ENCODE data around the gene PNMA1. TPM values are rescaled to one million over a fixed set of nuclear protein-coding genes. Genes with fewer than 3 reads are reported as not detected.

Gene PNMA1
- total and polyA plus RNA-seq, 9 of the 15 experiments (the other 6 are each of a cell fraction or from before 2014, with no cell fraction given): 1.7 to 26.4 (median 8.7) TPM

DNA sequence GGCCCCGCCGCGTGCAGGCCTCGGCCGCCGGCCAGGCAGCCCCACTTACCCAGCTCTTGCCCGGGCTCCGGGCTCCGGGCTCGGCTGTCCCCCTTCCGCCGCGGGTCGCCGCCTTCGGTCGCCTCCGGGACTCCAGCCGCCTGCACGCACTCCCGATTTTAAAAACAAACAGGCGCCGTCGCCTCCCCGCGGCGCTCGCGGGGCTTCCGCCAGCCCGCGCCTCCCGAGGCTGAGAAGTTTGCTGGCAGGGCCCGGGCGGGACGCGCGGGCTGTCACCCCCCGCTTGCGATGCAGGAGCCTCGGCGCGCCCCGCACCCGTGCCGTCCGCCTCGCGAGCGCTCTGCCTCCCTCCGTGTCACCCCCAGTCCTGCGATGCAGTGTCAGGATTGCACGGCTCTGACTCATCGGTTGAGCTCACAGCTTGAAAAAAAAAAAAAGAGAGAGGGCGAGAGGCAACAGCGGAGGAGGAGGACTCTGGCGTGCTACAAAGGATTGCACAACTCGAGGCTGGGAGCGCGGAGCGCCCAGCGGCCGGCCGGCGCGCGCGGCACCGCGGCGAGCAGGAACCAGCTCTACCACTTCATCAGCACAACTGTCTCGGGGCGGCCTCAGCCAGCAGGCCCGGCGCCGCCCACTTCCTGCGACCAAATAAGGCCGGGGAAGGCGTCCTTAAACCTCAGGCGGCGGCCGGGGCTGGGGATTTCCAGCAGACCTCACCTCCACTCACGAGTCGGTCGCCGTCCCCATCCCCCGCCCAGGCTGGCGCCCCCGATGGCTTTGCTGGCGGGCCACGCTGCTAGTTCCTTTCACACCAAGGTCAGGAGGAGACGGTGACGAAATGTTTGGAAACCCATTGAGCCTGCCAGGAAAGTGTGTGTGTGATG lies 45.8 kb upstream of the PNMA1 start (continued):
- TF ChIP-seq, protein P1, sequence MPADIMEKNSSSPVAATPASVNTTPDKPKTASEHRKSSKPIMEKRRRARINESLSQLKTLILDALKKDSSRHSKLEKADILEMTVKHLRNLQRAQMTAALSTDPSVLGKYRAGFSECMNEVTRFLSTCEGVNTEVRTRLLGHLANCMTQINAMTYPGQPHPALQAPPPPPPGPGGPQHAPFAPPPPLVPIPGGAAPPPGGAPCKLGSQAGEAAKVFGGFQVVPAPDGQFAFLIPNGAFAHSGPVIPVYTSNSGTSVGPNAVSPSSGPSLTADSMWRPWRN (IDR thresholded peaks at IDR 0.05; ENCODE audit: low read depth): peak; percentile 59; the same call in 1 of the 2 replicates
- TF ChIP-seq DDX20 (tag; IDR thresholded peaks at IDR 0.05; ENCODE audit: low read depth) (no peak), MAFG (tag; conservative IDR thresholded peaks at IDR 0.05) (no peak), BACH1 (tag; IDR thresholded peaks at IDR 0.05) (no peak; the same call in 1 of the 2 replicates), ATF7 (IDR thresholded peaks at IDR 0.05) (peak; percentile 88), CHCHD3 (CRISPR knock-in tag; IDR thresholded peaks at IDR 0.05) (no peak), RCOR1 (IDR thresholded peaks at IDR 0.05; ENCODE audit: borderline replicate concordance in 1 of 2, low read depth in 2 of 2, low read length in 2 of 2) (peak in 1 of 2 experiments; percentile 39; a peak in 1 of 4 replicates), YY1 (IDR thresholded peaks at IDR 0.05; ENCODE audit: borderline replicate concordance in 1 of 3, control insufficient read depth in 1 of 3, extremely low read depth in 1 of 3, insufficient read depth in 3 of 3, insufficient read length in 1 of 3, insufficient replicate concordance in 2 of 3, low read depth in 1 of 3, low read length in 2 of 3) (peak in 2 of 3 experiments; percentile 14 to 63), ZNF589 (CRISPR knock-in tag; IDR thresholded peaks at IDR 0.05; ENCODE audit: low read depth) (peak; percentile 81), SAFB2 (IDR thresholded peaks at IDR 0.05; ENCODE audit: borderline replicate concordance, low read depth, low read length, severe bottlenecking) (no peak), ZKSCAN1 (IDR thresholded peaks at IDR 0.05; ENCODE audit: low read depth, low read length) (no peak), OTX1 (CRISPR knock-in tag; IDR thresholded peaks at IDR 0.05) (no peak), ESRRA (IDR thresholded peaks at IDR 0.05; ENCODE audit: borderline replicate concordance, low read depth) (peak; percentile 94), WHSC1 (IDR thresholded peaks at IDR 0.05; ENCODE audit: low read length) (no peak)
- TF ChIP-seq, protein P2, sequence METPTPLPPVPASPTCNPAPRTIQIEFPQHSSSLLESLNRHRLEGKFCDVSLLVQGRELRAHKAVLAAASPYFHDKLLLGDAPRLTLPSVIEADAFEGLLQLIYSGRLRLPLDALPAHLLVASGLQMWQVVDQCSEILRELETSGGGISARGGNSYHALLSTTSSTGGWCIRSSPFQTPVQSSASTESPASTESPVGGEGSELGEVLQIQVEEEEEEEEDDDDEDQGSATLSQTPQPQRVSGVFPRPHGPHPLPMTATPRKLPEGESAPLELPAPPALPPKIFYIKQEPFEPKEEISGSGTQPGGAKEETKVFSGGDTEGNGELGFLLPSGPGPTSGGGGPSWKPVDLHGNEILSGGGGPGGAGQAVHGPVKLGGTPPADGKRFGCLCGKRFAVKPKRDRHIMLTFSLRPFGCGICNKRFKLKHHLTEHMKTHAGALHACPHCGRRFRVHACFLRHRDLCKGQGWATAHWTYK (CRISPR knock-in tag; IDR thresholded peaks at IDR 0.05): no peak
- TF ChIP-seq, protein P3, sequence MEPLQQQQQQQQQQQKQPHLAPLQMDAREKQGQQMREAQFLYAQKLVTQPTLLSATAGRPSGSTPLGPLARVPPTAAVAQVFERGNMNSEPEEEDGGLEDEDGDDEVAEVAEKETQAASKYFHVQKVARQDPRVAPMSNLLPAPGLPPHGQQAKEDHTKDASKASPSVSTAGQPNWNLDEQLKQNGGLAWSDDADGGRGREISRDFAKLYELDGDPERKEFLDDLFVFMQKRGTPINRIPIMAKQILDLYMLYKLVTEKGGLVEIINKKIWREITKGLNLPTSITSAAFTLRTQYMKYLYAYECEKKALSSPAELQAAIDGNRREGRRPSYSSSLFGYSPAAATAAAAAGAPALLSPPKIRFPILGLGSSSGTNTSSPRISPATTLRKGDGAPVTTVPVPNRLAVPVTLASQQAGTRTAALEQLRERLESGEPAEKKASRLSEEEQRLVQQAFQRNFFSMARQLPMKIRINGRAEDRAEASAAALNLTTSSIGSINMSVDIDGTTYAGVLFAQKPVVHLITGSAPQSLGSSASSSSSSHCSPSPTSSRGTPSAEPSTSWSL (CRISPR knock-in tag; IDR thresholded peaks at IDR 0.05; ENCODE audit: borderline replicate concordance): no peak
- TF ChIP-seq, protein P4, sequence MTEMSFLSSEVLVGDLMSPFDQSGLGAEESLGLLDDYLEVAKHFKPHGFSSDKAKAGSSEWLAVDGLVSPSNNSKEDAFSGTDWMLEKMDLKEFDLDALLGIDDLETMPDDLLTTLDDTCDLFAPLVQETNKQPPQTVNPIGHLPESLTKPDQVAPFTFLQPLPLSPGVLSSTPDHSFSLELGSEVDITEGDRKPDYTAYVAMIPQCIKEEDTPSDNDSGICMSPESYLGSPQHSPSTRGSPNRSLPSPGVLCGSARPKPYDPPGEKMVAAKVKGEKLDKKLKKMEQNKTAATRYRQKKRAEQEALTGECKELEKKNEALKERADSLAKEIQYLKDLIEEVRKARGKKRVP (CRISPR knock-in tag; IDR thresholded peaks at IDR 0.05): peak; percentile 67
- TF ChIP-seq, protein P5, sequence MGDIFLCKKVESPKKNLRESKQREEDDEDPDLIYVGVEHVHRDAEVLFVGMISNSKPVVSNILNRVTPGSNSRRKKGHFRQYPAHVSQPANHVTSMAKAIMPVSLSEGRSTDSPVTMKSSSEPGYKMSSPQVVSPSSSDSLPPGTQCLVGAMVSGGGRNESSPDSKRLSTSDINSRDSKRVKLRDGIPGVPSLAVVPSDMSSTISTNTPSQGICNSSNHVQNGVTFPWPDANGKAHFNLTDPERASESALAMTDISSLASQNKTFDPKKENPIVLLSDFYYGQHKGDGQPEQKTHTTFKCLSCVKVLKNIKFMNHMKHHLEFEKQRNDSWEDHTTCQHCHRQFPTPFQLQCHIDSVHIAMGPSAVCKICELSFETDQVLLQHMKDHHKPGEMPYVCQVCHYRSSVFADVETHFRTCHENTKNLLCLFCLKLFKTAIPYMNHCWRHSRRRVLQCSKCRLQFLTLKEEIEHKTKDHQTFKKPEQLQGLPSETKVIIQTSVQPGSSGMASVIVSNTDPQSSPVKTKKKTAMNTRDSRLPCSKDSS (IDR thresholded peaks at IDR 0.05; ENCODE audit: low read depth, partially characterized antibody): no peak
